HAP-1 (cell line): Measurements from ENCODE around the gene HOXD4.

Source experiments
- DNase-seq, 2 experiments: peaks; one replicate each; pipeline ENCODE4 v3.0.0-alpha.2; 2016 to 2020; ENCODE audit warnings: low spot score in 2 of 2
- H3K27me3 ChIP-seq: fragments of 250-450 bp; sonication (Bioruptor Pico); 2 replicates; pipeline ENCODE4 v1.5.1; 2020; ENCODE audit warnings: low read depth, mild to moderate bottlenecking, moderate library complexity
- H3K36me3 ChIP-seq: fragments of 250-450 bp; sonication (Bioruptor Pico); replicated peaks from 2 replicates; pipeline ENCODE4 v1.5.1; 2020; ENCODE audit warnings: mild to moderate bottlenecking
- H3K4me1 ChIP-seq: fragments of 250-450 bp; sonication (Bioruptor Pico); 2 replicates; pipeline ENCODE4 v1.5.1; 2020; ENCODE audit warnings: mild to moderate bottlenecking
- H3K4me3 ChIP-seq: fragments of 250-450 bp; sonication (Bioruptor Pico); 2 replicates; pipeline ENCODE4 v1.5.1; 2020; ENCODE audit warnings: mild to moderate bottlenecking, moderate library complexity
- H3K9me3 ChIP-seq: fragments of 250-450 bp; sonication (Bioruptor Pico); 2 replicates; pipeline ENCODE4 v1.5.1; 2020; ENCODE audit warnings: mild to moderate bottlenecking, moderate library complexity
- in situ Hi-C: fragments of 300-500 bp; cut with MboI; formaldehyde crosslinking; loops from 3 replicates; pipeline ENCODE4 v1.14.3; 2020; ENCODE audit warnings: low sequenced_read_pairs, inconsistent platforms, mixed read lengths

HOXD4 gene

DNA sequence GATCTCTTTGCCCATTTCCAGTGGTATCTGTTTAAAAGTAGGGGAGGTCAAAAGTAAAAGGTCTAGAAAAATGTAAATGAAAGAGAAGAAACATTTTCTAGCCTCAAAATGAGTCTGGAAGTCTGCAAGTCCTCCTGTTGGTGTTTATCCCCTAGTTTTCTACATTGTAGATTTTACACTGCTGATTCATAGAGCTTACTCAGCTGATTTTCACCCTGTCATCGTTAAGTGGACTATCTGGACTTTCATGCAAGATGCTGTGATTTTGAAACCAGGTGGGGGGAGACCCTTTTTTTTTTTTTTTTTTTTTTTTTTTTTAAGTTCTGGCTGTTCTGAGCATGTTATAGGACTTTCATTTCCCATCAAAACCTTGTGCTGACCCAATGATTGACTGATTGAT lies 16.0 kb downstream of the HOXD4 start:
- no peaks in the 10 kb centered on the region for H3K9me3 ChIP-seq
- H3K4me1 ChIP-seq, result peaks cover 13% of the 10 kb centered on the region
- in situ Hi-C loops, result no loop called here
- no peak for DNase-seq
- H3K36me3 ChIP-seq, result no peaks in the 10 kb centered on the region
- no peak overlapping the region for H3K4me3 ChIP-seq
- no peaks in the 10 kb centered on the region for H3K27me3 ChIP-seq

DNA sequence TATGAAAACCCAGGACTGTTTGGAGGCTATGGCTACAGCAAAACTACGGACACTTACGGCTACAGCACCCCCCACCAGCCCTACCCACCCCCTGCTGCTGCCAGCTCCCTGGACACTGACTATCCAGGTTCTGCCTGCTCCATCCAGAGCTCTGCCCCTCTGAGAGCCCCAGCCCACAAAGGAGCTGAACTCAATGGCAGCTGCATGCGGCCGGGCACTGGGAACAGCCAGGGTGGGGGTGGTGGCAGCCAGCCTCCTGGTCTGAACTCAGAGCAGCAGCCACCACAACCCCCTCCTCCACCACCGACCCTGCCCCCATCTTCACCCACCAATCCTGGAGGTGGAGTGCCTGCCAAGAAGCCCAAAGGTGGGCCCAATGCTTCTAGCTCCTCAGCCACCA lies 17.8 kb downstream of the HOXD4 start:
- no peaks in the 10 kb centered on the region for H3K27me3 ChIP-seq
- in situ Hi-C loops, result no loop called here
- no peaks in the 10 kb centered on the region for H3K36me3 ChIP-seq
- H3K4me1 ChIP-seq, result peaks cover 13% of the 10 kb centered on the region
- H3K9me3 ChIP-seq, result no peaks in the 10 kb centered on the region
- DNase-seq, result no peak
- no peak overlapping the region for H3K4me3 ChIP-seq

DNA sequence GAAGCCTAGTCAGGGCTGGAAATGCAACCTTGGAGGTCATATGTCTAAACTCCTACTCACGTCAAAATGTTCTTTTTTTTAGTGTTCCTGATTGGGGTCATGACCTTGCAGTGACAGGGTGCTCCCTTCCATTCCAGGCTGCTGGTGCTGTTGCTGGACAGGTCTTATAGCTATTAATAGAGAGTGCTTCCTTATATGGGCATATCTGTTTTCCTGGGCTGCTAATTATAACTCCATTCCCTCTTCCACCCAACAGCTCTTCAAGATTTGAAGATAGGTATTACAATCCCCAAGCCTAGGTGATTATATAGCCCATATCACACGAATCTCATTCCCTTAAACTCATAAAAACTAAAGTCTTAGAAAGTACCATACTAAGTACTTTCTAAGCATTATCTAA lies 18.4 kb downstream of the HOXD4 start:
- no peaks in the 10 kb centered on the region for H3K27me3 ChIP-seq

DNA sequence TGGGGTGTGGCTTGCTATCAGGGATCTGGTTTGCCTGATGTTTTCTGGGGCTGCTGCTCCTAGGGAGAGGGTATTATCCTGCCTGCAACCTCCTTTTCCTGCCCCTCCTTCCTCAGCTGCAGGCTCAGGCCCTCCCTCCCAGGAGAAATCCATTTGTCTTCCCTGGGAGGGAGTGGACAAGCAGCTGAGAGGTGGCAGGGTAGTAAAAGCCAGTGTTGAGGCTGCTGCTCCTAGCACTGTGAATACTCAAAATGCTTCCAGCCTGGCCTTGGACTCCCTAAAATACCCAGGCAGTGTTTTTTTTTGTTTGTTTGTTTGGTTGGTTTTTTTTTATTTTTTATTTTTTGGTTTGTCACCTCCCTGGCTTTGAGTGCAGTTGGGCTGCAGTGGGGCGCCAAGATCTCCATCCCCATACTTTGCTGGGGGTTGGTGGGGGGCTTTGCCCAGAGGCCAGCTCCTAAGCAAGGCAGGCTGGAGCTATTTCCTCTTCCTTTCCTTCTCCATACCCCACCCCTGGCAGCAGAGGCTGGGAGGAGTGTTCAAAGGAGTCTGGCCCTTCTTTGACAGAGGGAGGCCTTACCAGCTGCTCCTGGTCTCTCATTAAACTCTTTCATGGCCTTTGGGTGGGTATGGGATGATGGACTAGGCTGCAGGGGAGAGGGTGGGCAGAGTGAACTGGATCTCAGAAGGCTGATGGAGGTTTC lies 19.4 kb downstream of the HOXD4 start:
- Histone ChIP-seq H3K27me3 (no peaks in the 10 kb centered on the region), H3K9me3 (no peaks in the 10 kb centered on the region), H3K36me3 (no peaks in the 10 kb centered on the region), H3K4me3 (no peak overlapping the region), H3K4me1 (no peaks in the 10 kb centered on the region; the same call in 1 of the 2 replicates)
- DNase-seq, result no peak
- in situ Hi-C loops, result no loop called here

More for the DNA sequence above, 18.4 kb downstream of the HOXD4 start:
- DNase-seq, result no peak
- Histone ChIP-seq H3K4me3 (no peak overlapping the region), H3K9me3 (no peaks in the 10 kb centered on the region), H3K4me1 (peaks cover 9% of the 10 kb centered on the region), H3K36me3 (no peaks in the 10 kb centered on the region)
- in situ Hi-C loops, result no loop called here

DNA sequence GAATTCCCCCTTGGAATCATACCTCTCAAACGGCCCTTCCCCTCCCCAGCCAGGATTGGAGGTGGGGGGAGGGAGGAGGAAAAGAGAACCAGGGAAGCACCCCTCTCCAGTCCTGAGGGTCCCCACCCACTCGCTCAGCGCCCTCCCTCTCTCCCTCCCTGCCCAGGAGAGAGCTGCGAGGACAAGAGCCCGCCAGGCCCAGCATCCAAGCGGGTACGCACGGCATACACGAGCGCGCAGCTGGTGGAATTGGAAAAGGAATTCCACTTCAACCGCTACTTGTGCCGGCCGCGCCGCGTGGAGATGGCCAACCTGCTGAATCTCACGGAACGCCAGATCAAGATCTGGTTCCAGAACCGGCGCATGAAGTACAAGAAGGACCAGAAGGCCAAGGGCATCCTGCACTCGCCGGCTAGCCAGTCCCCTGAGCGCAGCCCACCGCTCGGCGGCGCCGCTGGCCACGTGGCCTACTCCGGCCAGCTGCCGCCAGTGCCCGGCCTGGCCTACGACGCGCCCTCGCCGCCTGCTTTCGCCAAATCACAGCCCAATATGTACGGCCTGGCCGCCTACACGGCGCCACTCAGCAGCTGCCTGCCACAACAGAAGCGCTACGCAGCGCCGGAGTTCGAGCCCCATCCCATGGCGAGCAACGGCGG lies 20.1 kb downstream of the HOXD4 start:
- DNase-seq, result no peak
- Histone ChIP-seq H3K36me3 (no peaks in the 10 kb centered on the region), H3K4me1 (0 out of 2 replicates have a peak, but pooled peaks cover 2% of the 10 kb centered on the region), H3K9me3 (no peaks in the 10 kb centered on the region), H3K4me3 (no peak overlapping the region), H3K27me3 (no peaks in the 10 kb centered on the region)
- in situ Hi-C loops, result no loop called here

DNA sequence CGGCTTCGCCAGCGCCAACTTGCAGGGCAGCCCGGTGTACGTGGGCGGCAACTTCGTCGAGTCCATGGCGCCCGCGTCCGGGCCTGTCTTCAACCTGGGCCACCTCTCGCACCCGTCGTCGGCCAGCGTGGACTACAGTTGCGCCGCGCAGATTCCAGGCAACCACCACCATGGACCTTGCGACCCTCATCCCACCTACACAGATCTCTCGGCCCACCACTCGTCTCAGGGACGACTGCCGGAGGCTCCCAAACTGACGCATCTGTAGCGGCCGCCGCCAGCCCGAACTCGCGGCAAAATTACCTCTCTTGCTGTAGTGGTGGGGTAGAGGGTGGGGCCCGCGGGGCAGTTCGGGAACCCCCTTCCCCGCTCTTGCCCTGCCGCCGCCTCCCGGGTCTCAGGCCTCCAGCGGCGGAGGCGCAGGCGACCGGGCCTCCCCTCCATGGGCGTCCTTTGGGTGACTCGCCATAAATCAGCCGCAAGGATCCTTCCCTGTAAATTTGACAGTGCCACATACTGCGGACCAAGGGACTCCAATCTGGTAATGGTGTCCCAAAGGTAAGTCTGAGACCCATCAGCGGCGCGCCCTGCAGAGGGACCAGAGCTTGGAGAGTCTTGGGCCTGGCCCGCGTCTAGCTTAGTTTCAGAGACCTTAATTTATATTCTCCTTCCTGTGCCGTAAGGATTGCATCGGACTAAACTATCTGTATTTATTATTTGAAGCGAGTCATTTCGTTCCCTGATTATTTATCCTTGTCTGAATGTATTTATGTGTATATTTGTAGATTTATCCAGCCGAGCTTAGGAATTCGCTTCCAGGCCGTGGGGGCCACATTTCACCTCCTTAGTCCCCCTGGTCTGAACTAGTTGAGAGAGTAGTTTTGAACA lies 20.9 kb downstream of the HOXD4 start:
- Histone ChIP-seq H3K4me1 (0 out of 2 replicates have a peak, but pooled peaks cover 2% of the 10 kb centered on the region), H3K36me3 (no peaks in the 10 kb centered on the region), H3K9me3 (no peaks in the 10 kb centered on the region), H3K4me3 (no peak overlapping the region), H3K27me3 (no peaks in the 10 kb centered on the region)
- no peak for DNase-seq
- in situ Hi-C loops, result no loop called here

DNA sequence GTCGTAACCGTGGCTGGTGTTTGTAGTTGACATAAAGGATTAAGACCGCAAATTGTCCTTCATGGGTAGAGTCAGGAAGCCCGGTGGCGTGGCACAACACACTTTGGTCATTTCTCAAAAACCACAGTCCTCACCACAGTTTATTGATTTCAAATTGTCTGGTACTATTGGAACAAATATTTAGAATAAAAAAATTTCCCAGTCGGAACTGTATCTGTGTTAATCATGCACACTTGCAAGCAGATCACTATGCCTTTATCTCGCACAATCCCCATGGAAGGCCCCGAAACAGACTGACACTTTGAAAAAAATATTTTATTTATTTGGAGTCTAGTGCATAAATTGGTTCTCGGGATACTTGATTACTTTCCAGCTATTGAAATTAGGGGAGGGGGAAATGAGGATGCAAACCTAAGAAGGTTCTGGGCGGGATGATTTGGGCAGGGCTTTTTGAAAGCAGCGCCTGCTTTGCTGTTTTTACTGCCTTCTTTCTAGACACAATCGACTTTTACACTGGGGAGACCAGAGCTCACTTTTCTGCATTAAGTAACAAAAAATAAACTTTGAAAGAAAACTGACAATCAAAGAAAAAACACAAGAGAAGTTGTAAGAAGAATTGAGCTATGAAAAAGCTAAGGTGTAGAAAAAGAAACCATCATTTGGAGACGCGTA lies 21.7 kb downstream of the HOXD4 start:
- no peaks in the 10 kb centered on the region for H3K36me3 ChIP-seq

DNA sequence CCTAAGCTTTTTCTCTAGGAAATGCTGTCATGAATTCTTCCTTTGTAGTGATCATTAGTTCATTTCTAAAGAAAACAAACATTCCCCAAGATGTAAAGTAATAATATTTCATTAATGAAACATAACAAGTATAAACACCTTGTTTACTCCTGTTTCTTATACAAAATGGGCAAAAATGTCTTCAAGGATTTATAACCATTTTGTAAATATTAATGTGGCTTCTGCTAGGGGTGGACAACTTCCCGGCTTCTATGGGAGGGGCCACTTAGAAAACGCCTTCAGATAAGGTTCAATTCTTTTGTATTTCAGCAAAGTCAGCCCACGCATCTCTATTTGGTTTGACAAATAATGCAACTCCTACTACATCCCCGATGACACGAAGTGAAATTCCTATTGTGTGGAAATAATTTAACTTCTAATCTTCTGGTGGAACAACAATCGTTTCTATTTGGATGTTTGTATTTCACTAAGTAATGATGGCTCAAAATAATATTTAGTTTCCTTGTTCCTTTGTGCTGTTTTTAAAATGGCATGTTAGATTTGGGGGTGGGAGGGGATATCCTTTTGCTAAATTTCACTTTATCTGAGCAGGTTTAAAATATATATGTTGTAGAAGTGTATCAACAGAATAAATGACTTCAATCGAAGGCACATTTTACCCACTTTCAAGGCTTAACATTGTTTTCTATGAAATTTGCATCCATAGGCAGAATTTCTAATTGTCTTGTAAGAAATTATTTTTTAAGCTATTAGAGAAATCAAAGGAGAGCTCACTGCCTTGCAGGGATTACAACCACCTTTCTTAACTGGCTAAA lies 22.4 kb downstream of the HOXD4 start:
- H3K36me3 ChIP-seq, result no peaks in the 10 kb centered on the region
- DNase-seq, result no peak
- peaks cover 1% of the 10 kb centered on the region; the same call in 1 of the 2 replicates for H3K27me3 ChIP-seq
- in situ Hi-C loops, result no loop called here
- H3K9me3 ChIP-seq, result no peaks in the 10 kb centered on the region
- peaks cover 11% of the 10 kb centered on the region for H3K4me1 ChIP-seq
- no peak overlapping the region for H3K4me3 ChIP-seq

More for the DNA sequence above, 21.7 kb downstream of the HOXD4 start:
- DNase-seq, result no peak
- Histone ChIP-seq H3K9me3 (no peaks in the 10 kb centered on the region), H3K27me3 (no peaks in the 10 kb centered on the region), H3K4me3 (no peak overlapping the region), H3K4me1 (peaks cover 6% of the 10 kb centered on the region)
- in situ Hi-C loops, result no loop called here

DNA sequence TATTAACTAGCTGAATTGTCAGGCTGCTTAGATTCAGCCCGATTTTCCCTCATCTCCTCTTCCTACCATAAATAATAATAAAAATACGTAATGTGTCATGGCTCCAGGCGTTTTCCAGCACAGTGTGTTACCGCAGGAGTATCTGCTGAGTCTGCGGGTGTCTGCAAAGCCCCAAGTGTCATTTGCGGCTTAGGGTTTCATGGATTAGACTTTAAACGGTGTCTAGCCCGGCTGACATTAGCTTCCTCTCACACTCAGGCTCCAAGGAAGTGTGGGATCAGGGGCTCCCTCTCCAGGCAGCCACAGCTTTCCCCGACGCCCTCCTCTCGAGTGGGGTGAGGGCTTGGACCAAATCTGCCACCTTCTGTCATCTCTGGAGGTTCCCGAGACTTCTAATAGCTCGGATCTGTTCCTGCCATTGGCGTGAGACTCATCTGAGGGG lies 23.1 kb downstream of the HOXD4 start:
- DNase-seq, result no peak
- no peak overlapping the region for H3K4me3 ChIP-seq
- H3K27me3 ChIP-seq, result peaks cover 6% of the 10 kb centered on the region; the same call in 1 of the 2 replicates
- no peaks in the 10 kb centered on the region for H3K36me3 ChIP-seq
- no peaks in the 10 kb centered on the region for H3K9me3 ChIP-seq
- peaks cover 13% of the 10 kb centered on the region for H3K4me1 ChIP-seq
- in situ Hi-C loops, result no loop called here

DNA sequence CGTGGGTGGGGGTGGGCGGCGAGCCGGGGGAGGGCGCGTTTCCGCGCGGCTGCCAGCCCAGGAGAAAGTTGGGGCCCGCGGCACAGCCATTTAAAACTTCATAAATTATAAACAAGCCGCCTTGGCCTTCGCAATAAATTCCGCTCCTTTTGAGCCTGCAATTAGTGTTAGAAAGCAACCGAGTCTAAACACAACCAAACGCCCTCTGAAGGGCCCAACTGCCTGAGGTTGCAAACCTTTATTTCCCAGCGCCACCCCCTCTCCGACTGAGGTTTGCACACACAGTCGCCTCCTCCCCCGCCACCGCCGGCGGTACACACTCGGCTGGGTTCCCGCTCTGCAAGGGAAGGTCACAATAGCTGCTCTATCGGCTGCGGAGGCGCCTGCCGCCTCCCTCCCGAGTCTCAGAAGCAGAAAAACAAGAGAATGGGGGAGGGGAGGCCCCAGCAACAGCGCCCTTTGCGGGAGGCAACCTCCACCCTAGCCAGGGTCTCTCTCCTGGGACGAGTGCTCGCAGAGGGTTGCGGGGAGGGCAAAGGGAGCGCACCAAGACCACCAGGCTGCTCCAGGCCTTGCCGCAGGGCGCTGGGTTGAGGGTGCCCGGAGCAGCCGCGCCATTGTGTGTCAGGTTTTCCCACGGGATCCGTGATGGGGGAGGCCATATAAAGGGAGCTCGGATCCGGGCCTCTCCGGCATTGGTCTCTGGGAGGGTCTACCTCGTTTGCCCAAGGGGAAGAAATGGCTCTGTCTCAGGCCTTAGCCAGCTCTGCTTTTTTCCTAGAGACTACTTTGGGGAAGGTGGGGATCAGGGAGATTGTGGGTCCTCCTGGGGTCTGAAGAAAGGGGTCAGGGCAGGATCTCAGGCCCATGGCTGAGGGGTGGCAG lies 23.7 kb downstream of the HOXD4 start:
- in situ Hi-C loops, result no loop called here
- DNase-seq, result peak in 1 of 2 experiments; percentile 32
- peaks cover 13% of the 10 kb centered on the region for H3K4me1 ChIP-seq
- no peaks in the 10 kb centered on the region for H3K36me3 ChIP-seq
- H3K27me3 ChIP-seq, result peaks cover 12% of the 10 kb centered on the region
- no peaks in the 10 kb centered on the region for H3K9me3 ChIP-seq
- H3K4me3 ChIP-seq, result no peak overlapping the region

DNA sequence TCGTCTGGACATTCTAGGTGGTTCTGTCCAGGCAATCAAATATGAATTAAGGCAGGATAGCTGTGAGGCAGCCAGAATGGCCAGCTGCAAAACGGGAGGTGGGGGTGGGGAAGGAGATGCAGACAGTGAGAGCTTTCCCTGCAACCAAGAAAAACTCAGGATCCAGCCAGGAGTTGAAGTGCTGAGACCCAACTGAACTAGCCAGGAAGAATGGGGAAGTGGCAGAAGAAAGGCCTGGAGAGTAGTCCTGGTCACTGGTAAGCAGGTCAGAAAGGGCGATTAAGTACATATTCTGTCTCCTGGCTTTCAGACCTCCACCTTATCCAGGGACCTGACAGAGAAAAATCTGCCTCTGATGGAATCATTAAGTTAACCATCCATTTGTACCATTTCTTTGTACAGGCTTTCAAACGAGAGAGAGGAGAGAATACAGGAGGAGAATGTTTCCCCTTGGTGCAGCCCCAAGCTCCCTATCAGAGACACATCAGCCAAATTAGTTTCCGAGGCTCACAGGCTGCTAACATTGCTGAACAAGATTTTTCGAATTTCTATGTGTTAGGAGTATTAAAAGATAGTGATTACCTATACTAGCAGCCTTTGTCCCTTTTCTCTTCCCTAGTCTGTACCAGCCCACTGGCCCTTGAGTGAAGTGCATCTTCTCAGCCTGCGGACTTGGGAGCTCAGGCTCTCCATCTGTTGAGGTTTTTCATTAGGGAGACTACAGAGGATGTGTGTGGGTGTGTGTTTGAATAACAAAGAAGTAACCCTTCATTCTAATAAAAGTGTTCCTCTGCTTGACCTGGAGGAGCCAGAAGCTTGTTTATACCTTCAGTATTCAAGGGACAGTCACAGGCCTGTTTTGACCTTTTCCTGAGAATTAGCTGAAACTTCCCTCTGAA lies 24.6 kb downstream of the HOXD4 start:
- Histone ChIP-seq H3K9me3 (no peaks in the 10 kb centered on the region), H3K27me3 (peaks cover 19% of the 10 kb centered on the region), H3K36me3 (no peaks in the 10 kb centered on the region), H3K4me1 (peaks cover 13% of the 10 kb centered on the region), H3K4me3 (no peak overlapping the region)
- in situ Hi-C loops, result no loop called here
- DNase-seq, result no peak
